ENCODE measurements around the gene SLC25A23.

GRCh38 chr19:6460099-6460884 is 700 bp upstream of the SLC25A23 start:
- TF ChIP-seq CTCF (IDR thresholded peaks at IDR 0.05; ENCODE audit: borderline replicate concordance, extremely low read depth, low read length, poor library complexity, severe bottlenecking) (peak; percentile 79), EZH2 (IDR thresholded peaks at IDR 0.05; ENCODE audit: borderline replicate concordance, low read depth, low read length, severe bottlenecking) (no peak)
